Activated T-helper 1 cell treated with anti-CD3 and anti-CD28 coated beads, Interleukin-2, amount 50 U/mL, for 16 hours (primary cell): ENCODE results near the gene STX16.

Experiments used
- DNase-seq, 2 donors: peaks; one replicate each; pipeline ENCODE4 v3.0.0-alpha.2; 2020; ENCODE audit warnings: low read depth in 1 of 2, low spot score in 1 of 2

The STX16 gene

GRCh38 chr20:58650776-58651558, at the start of gene STX16:
TSS of gene STX16 (plus strand) at chr20:58651283. CDS start at chr20:58652007, 724 bp downstream.
- DNase-seq = peak; percentile 77 to 83

- DNase-seq = no peak
Observed at GRCh38 chr20:58602124-58602523, 49.0 kb upstream of the STX16 start.

GRCh38 chr20:58603721-58604120, 47.4 kb upstream of the STX16 start:
- no peak for DNase-seq

GRCh38 chr20:58604128-58604881, 46.8 kb upstream of the STX16 start:
- no peak for DNase-seq

GRCh38 chr20:58605292-58606065, 45.6 kb upstream of the STX16 start:
- DNase-seq = no peak

GRCh38 chr20:58606184-58606583, 44.9 kb upstream of the STX16 start:
- no peak for DNase-seq

GRCh38 chr20:58608096-58608840, 42.8 kb upstream of the STX16 start:
- DNase-seq = no peak

- DNase-seq = no peak
Observed at GRCh38 chr20:58609026-58609425, 42.1 kb upstream of the STX16 start.

- DNase-seq = no peak
Observed at GRCh38 chr20:58610071-58610800, 40.8 kb upstream of the STX16 start.

- DNase-seq = no peak
Observed at GRCh38 chr20:58610811-58611210, 40.3 kb upstream of the STX16 start.

- no peak for DNase-seq
Observed at GRCh38 chr20:58611236-58612030, 39.6 kb upstream of the STX16 start.

- no peak for DNase-seq
Observed at GRCh38 chr20:58612121-58612691, 38.9 kb upstream of the STX16 start.

GRCh38 chr20:58613061-58613854, 37.8 kb upstream of the STX16 start:
- no peak for DNase-seq

- no peak for DNase-seq
Observed at GRCh38 chr20:58614366-58614765, 36.7 kb upstream of the STX16 start.

GRCh38 chr20:58614984-58615760, 35.9 kb upstream of the STX16 start:
- no peak for DNase-seq

- no peak for DNase-seq
Observed at GRCh38 chr20:58616411-58616810, 34.7 kb upstream of the STX16 start.

- DNase-seq = no peak
Observed at GRCh38 chr20:58617158-58617557, 33.9 kb upstream of the STX16 start.
